GM13976 (cell line): Measurements from ENCODE around the gene NBAS.
A peak's percentile ranks its signal among the peaks of the same experiment; 100 is the strongest.

ENCODE experiments used
- DNase-seq: peaks from one replicate; pipeline ENCODE4 v3.0.0; 2012; ENCODE audit warnings: low spot score
- in situ Hi-C: fragments of 300-500 bp; cut with MboI; formaldehyde crosslinking; loops from one replicate; pipeline ENCODE4 v1.12.0; 2022; ENCODE audit warnings: low sequenced_read_pairs, mixed read lengths, inconsistent platforms; ENCODE audit not compliant: unreplicated experiment
- TF ChIP-seq, protein P1 (sequence below): IDR thresholded peaks from 2 replicates; pipeline ENCODE4 v1.5.1; 2012; ENCODE audit warnings: borderline replicate concordance, mild to moderate bottlenecking; ENCODE audit not compliant: insufficient read depth; ENCODE audit errors: extremely low read depth, missing control alignments, control extremely low read depth

NBAS gene

DNA sequence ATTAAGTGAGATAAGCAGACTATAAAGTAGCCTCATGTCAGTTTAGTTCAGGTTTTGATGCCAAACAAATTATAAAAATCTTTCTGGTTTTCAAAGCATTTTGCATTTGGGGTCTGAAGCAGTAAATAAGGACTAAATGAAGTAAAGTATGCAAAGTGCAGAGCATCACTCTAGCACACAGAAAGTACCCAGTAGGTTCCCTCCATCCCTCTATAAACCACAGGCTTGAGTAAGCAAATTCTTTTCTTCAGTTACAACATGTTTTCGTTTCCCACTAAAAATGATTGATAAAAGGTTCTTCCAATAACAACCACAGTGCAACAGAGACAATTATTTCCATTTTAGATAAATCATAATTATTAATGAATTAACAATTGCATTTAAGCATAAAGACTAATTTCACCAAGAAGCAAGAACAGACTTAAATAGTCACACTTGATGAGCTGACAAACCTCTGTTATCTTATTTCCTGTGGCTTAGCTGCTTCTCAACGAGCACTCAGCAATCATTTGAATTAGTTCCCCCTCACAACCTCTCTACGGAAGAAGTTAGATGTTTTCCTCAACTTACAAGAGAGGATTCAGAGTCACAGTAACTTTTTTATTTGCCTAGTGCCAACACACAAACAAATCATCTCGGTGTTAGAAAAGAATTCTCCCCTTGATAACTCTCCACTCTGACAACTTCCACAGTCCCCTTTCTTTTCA lies 249.8 kb downstream of the NBAS start:
- TF ChIP-seq, protein P1, sequence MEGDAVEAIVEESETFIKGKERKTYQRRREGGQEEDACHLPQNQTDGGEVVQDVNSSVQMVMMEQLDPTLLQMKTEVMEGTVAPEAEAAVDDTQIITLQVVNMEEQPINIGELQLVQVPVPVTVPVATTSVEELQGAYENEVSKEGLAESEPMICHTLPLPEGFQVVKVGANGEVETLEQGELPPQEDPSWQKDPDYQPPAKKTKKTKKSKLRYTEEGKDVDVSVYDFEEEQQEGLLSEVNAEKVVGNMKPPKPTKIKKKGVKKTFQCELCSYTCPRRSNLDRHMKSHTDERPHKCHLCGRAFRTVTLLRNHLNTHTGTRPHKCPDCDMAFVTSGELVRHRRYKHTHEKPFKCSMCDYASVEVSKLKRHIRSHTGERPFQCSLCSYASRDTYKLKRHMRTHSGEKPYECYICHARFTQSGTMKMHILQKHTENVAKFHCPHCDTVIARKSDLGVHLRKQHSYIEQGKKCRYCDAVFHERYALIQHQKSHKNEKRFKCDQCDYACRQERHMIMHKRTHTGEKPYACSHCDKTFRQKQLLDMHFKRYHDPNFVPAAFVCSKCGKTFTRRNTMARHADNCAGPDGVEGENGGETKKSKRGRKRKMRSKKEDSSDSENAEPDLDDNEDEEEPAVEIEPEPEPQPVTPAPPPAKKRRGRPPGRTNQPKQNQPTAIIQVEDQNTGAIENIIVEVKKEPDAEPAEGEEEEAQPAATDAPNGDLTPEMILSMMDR, result no peak
- peak; percentile 26 for DNase-seq
- in situ Hi-C loops, result no loop called here

- DNase-seq, result no peak
- in situ Hi-C loops, result no loop called here
- TF ChIP-seq, protein P1, result no peak
Observed at GRCh38 chr2:15307526-15307925, 253.6 kb downstream of the NBAS start.

- TF ChIP-seq, protein P1, result no peak
- in situ Hi-C loops, result no loop called here
- no peak for DNase-seq
Observed at GRCh38 chr2:15306706-15307105, 254.4 kb downstream of the NBAS start.

DNA sequence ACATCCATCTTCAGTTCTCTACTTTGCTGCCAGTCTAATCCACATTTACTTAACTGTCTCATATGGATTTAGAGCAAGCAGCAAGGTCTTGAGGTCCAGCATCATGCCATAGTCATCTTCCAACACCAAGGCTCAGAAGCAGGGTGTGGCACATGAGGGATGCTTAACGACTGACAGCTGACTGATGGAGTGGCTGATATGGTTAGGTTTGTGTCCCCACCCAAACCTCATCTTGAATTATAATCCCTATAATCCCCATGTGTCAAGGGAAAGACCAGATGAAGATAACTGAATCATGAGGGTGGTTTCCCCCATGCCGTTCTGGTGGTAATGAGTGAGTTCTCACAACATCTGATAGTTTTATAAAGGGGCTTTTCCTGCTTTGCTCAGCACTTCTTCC lies 257.3 kb downstream of the NBAS start:
- DNase-seq, result no peak
- in situ Hi-C loops, result no loop called here
- TF ChIP-seq, protein P1, result no peak

- TF ChIP-seq, protein P1, result no peak
- no peak for DNase-seq
Observed at GRCh38 chr2:15302154-15302553, 259.0 kb downstream of the NBAS start.

GRCh38 chr2:15300624-15301573 lies 260.2 kb downstream of the NBAS start:
- no peak for DNase-seq
- TF ChIP-seq, protein P1, result no peak
- in situ Hi-C loops, result no loop called here

More at GRCh38 chr2:15302154-15302553, 259.0 kb downstream of the NBAS start:
- in situ Hi-C loops, result no loop called here
